ENCODE results near the gene BTBD10. TPM values are rescaled to one million over a fixed set of nuclear protein-coding genes. Genes with fewer than 3 reads are reported as not detected.

BTBD10 gene
- total and polyA plus RNA-seq, 2 of the 13 experiments (the other 11 are each of a cell fraction or from before 2014, with no cell fraction given): 9.8 to 26.6 TPM

DNA sequence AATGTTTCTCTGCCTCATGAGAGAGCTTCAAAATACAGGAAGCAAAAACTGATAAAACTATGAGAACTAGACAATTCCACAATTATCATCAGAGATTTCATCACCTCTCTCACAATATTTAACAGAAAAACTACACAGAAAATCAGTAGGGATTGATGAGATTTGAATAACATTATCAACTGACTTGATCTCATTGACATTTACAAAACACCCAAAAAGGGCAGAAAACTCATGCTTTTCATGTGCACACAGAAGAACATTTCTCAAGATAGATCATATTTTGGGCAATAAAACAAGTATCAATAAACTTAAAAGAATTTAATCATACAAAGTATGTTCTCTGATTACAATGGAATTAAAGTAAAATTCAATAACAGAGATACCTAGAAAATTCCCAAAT lies 35.6 kb downstream of the BTBD10 start:
- ChIA-PET CTCF (ENCODE audit: low intra/inter-chr PET ratio, low total read pairs) (no interaction called here), POLR2A (no interaction called here)
- FAIRE-seq: no peak
- ATAC-seq: no peak
- Histone ChIP-seq H4K20me1 (ENCODE audit: insufficient read depth, low read length) (no peaks in the 10 kb centered on the region), H3K9me3 (ENCODE audit: low read length) (peaks cover 32% of the 10 kb centered on the region), H3K27me3 (ENCODE audit: control insufficient read depth in 1 of 2, insufficient read depth in 2 of 2, low read length in 2 of 2) (no peaks in the 10 kb centered on the region), H3K27ac (ENCODE audit: extremely low read length, insufficient read depth, low read length) (no peak overlapping the region), H3K4me2 (ENCODE audit: low read depth, low read length) (no peak overlapping the region), H3K36me3 (replicated peaks in 1 of 2; ENCODE audit: control insufficient read depth in 1 of 2, insufficient read depth in 2 of 2, low read length in 2 of 2) (no peaks in the 10 kb centered on the region), H2AFZ (ENCODE audit: low read length) (no peak overlapping the region), H3K4me3 (replicated peaks in 1 of 3; ENCODE audit: insufficient read depth in 1 of 3, low read depth in 2 of 3, low read length in 3 of 3) (no peak overlapping the region), H3K9ac (ENCODE audit: insufficient read depth, low read depth, low read length) (no peak overlapping the region), H3K4me1 (ENCODE audit: insufficient read depth, low read length) (peaks cover 9% of the 10 kb centered on the region; the same call in 1 of the 2 replicates), H3K79me2 (ENCODE audit: insufficient read depth, low read length) (peaks cover 3% of the 10 kb centered on the region)
- BruUV-seq (replicated peaks): no TSS peak
- DNase-seq (ENCODE audit: low spot score): no peak
- in situ Hi-C loops (cut with HindIII; ENCODE audit: extremely low pct_ligation_motif_present, low pct_unique_long_range_greater_than_20kb) (no loop called here), intact Hi-C loops (cut with micrococcal nuclease; ENCODE audit: unreplicated experiment) (no loop called here)
- TF ChIP-seq PCBP1 (IDR thresholded peaks at IDR 0.05; ENCODE audit: borderline replicate concordance, low read depth, low read length): no peak
- peak; percentile 100 for TF ChIP-seq ZNF614 (CRISPR knock-in tag; IDR thresholded peaks at IDR 0.05; ENCODE audit: borderline replicate concordance)

DNA sequence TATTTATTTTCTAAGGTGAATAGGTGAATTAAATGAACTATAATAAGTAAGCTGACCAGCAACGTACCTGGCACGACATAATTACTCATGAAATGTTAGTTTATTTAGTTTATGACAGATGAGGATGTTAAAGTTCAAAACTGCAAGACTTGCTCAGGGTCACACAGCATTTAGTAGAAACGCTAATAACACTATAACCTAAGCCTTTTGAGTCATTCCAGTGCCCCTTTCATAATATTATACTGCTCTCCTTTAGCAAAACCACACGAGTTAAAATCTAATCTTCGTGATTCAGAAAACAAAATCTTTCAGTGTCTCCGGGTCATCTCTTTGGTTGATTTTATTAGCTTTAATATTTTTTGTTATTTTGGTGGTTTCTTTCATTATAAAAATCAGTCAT lies 39.6 kb downstream of the BTBD10 start:
- ATAC-seq (no peak), FAIRE-seq (no peak), DNase-seq (ENCODE audit: low spot score) (no peak)
- no peak overlapping the region for H3K4me3 ChIP-seq (replicated peaks in 1 of 3; ENCODE audit: insufficient read depth in 1 of 3, low read depth in 2 of 3, low read length in 3 of 3)
- no TSS peak for BruUV-seq (replicated peaks)
- no peaks in the 10 kb centered on the region for H3K36me3 ChIP-seq (replicated peaks in 1 of 2; ENCODE audit: control insufficient read depth in 1 of 2, insufficient read depth in 2 of 2, low read length in 2 of 2)
- no peaks in the 10 kb centered on the region for H3K27me3 ChIP-seq (ENCODE audit: control insufficient read depth in 1 of 2, insufficient read depth in 2 of 2, low read length in 2 of 2)
- peaks cover 3% of the 10 kb centered on the region for H3K79me2 ChIP-seq (ENCODE audit: insufficient read depth, low read length)
- H3K9me3 ChIP-seq (ENCODE audit: low read length): peaks cover 18% of the 10 kb centered on the region
- CTCF ChIA-PET (ENCODE audit: low intra/inter-chr PET ratio, low total read pairs): no interaction called here
- no peak overlapping the region for H3K4me2 ChIP-seq (ENCODE audit: low read depth, low read length)
- in situ Hi-C loops (cut with HindIII; ENCODE audit: extremely low pct_ligation_motif_present, low pct_unique_long_range_greater_than_20kb): no loop called here
- no peak overlapping the region for H3K9ac ChIP-seq (ENCODE audit: insufficient read depth, low read depth, low read length)
- H3K4me1 ChIP-seq (ENCODE audit: insufficient read depth, low read length): peaks cover 9% of the 10 kb centered on the region; the same call in 1 of the 2 replicates
- no peaks in the 10 kb centered on the region for H4K20me1 ChIP-seq (ENCODE audit: insufficient read depth, low read length)
- no peak overlapping the region for H2AFZ ChIP-seq (ENCODE audit: low read length)
- 92% methylated on average over 6 of the region's 6 CpGs for WGBS (ENCODE audit: low lambda C conversion rate)
- H3K27ac ChIP-seq (ENCODE audit: extremely low read length, insufficient read depth, low read length): no peak overlapping the region
- POLR2A ChIA-PET: no interaction called here
- intact Hi-C loops (cut with micrococcal nuclease; ENCODE audit: unreplicated experiment): no loop called here
- no peak for TF ChIP-seq HDAC1 (CRISPR knock-in tag; IDR thresholded peaks at IDR 0.05)
- TF ChIP-seq SIN3B (IDR thresholded peaks at IDR 0.05; ENCODE audit: low read length): no peak
- no peak for TF ChIP-seq NR2F2 (IDR thresholded peaks at IDR 0.05; ENCODE audit: borderline replicate concordance, low read depth)
- TF ChIP-seq ZBTB7B (CRISPR knock-in tag; IDR thresholded peaks at IDR 0.05): no peak
- TF ChIP-seq TEAD2 (CRISPR knock-in tag; IDR thresholded peaks at IDR 0.05): no peak
- no peak for TF ChIP-seq EED (CRISPR knock-in tag; IDR thresholded peaks at IDR 0.05)
- TF ChIP-seq SAP130 (CRISPR knock-in tag; IDR thresholded peaks at IDR 0.05; ENCODE audit: low read depth): no peak
- TF ChIP-seq ARNT (IDR thresholded peaks at IDR 0.05): no peak
- TF ChIP-seq HNF4G (IDR thresholded peaks at IDR 0.05; ENCODE audit: borderline replicate concordance, low read depth, low read length): no peak
- no peak for TF ChIP-seq HNF4G (CRISPR knock-in tag; IDR thresholded peaks at IDR 0.05; ENCODE audit: borderline replicate concordance, low read depth)
- no peak for TF ChIP-seq TBX2 (CRISPR knock-in tag; IDR thresholded peaks at IDR 0.05; ENCODE audit: borderline replicate concordance)
- no peak for TF ChIP-seq BCL6 (CRISPR knock-in tag; IDR thresholded peaks at IDR 0.05)
- TF ChIP-seq MAFG (CRISPR knock-in tag; IDR thresholded peaks at IDR 0.05): no peak
- TF ChIP-seq, protein P1, sequence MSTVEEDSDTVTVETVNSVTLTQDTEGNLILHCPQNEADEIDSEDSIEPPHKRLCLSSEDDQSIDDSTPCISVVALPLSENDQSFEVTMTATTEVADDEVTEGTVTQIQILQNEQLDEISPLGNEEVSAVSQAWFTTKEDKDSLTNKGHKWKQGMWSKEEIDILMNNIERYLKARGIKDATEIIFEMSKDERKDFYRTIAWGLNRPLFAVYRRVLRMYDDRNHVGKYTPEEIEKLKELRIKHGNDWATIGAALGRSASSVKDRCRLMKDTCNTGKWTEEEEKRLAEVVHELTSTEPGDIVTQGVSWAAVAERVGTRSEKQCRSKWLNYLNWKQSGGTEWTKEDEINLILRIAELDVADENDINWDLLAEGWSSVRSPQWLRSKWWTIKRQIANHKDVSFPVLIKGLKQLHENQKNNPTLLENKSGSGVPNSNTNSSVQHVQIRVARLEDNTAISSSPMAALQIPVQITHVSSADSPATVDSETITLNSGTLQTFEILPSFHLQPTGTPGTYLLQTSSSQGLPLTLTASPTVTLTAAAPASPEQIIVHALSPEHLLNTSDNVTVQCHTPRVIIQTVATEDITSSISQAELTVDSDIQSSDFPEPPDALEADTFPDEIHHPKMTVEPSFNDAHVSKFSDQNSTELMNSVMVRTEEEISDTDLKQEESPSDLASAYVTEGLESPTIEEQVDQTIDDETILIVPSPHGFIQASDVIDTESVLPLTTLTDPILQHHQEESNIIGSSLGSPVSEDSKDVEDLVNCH (CRISPR knock-in tag; IDR thresholded peaks at IDR 0.05): no peak
- TF ChIP-seq ZNF746 (CRISPR knock-in tag; IDR thresholded peaks at IDR 0.05): no peak
- no peak for TF ChIP-seq ZNF772 (CRISPR knock-in tag; IDR thresholded peaks at IDR 0.05)
- TF ChIP-seq ZNF768 (CRISPR knock-in tag; IDR thresholded peaks at IDR 0.05): no peak
- no peak for TF ChIP-seq ZNF790 (CRISPR knock-in tag; IDR thresholded peaks at IDR 0.05; ENCODE audit: borderline replicate concordance)
- TF ChIP-seq, protein P2, sequence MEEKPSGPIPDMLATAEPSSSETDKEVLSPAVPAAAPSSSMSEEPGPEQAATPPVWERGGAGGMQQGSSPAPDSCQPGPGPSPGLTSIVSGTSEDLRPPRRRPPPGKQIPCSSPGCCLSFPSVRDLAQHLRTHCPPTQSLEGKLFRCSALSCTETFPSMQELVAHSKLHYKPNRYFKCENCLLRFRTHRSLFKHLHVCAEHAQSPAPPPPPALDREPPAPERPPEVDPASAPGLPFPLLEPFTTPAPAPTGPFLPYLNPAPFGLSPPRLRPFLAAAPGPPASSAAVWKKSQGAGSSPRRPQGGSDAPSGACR (CRISPR knock-in tag; IDR thresholded peaks at IDR 0.05): no peak

All from HepG2 (cell line).